Measurements from ENCODE around the gene BCAS3.

DNA sequence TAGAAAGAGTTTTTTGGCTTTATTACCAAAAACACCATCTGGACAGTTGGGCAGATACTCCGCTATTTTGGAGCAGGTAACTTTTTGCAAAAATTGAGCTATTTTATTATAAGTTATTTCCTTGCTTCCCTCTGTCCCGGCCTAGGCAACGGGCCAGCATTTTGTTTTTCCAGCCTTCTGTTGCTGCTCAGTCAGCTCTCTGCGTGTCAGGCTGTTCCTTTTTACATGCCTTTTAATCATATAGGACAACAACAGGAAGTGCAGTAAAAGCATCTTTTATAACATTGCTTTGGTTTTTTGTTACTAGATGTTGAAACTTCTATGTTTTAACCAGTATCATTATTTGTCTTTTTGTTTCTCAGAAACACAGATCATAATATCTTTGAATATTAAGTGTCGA lies 47.3 kb upstream of the BCAS3 start:
- TF ChIP-seq EZH2phosphoT487 (IDR thresholded peaks at IDR 0.05; ENCODE audit: insufficient read depth, low read depth) (no peak), EZH2 (IDR thresholded peaks at IDR 0.05; ENCODE audit: insufficient read depth, poor library complexity, severe bottlenecking) (no peak)
